Gastroesophageal sphincter (tissue), 4 donors: ENCODE results near the gene DCAF12. TPM values are rescaled to one million over a fixed set of nuclear protein-coding genes. Genes with fewer than 3 reads are reported as not detected.
A peak's percentile ranks its signal among the peaks of the same experiment; 100 is the strongest.

Source experiments
- ATAC-seq: fragments of 150-250 bp; one replicate; pipeline ENCODE4 v1.9.1; 2016; ENCODE audit warnings: mild to moderate bottlenecking, moderate library complexity
- H3K27ac ChIP-seq, 4 donors: fragments of 200-600 bp; sonication (generic) in 3 of 4; 1 replicate in 3 of 4; 2 replicates in 1 of 4; pipeline ENCODE4 v1.5.1; 2016 to 2019
- H3K27me3 ChIP-seq: fragments of 200-600 bp; sonication (generic); one replicate; pipeline ENCODE4 v1.5.1; 2019
- H3K36me3 ChIP-seq, 2 donors: fragments of 200-600 bp; sonication (generic); one replicate each; pipeline ENCODE4 v1.5.1; 2019; ENCODE audit warnings: control low read depth in 1 of 2
- H3K4me1 ChIP-seq, 3 donors: fragments of 200-600 bp; sonication (generic); 1 replicate in 2 of 3; 2 replicates in 1 of 3; pipeline ENCODE4 v1.5.1; 2016 to 2019; ENCODE audit warnings: control low read depth in 2 of 3
- H3K4me3 ChIP-seq, 2 donors: fragments of 200-600 bp; sonication (generic); one replicate each; pipeline ENCODE4 v1.5.1; 2019; ENCODE audit warnings: mild to moderate bottlenecking in 1 of 2, moderate library complexity in 1 of 2
- H3K9me3 ChIP-seq, 3 donors: fragments of 200-600 bp; sonication (generic); one replicate each; pipeline ENCODE4 v1.5.1; 2017 to 2019; ENCODE audit warnings: control low read depth in 2 of 3
- EP300 ChIP-seq: sonication (generic); formaldehyde crosslinking; IDR thresholded peaks from one replicate; pipeline ENCODE4 v1.6.1; 2017; ENCODE audit warnings: antibody characterized with exemption, mild to moderate bottlenecking
- POLR2A ChIP-seq, 2 donors: fragments of 450-650 bp; IDR thresholded peaks; one replicate each; pipeline ENCODE4 v1.6.1; 2017; ENCODE audit warnings: antibody characterized with exemption in 2 of 2, mild to moderate bottlenecking in 2 of 2, moderate library complexity in 1 of 2
- POLR2AphosphoS5 ChIP-seq: sonication (generic); formaldehyde crosslinking; IDR thresholded peaks from one replicate; pipeline ENCODE4 v1.6.1; 2017; ENCODE audit warnings: antibody characterized with exemption
- WGBS, 2 donors: methylation state at CpG; one replicate each; pipeline ENCODE4 v1.1.5; 2018; ENCODE audit warnings: low coverage in 1 of 2; 5-methylcytosine and 5-hydroxymethylcytosine counted together
- total RNA-seq, 4 donors: library from RNA; depleted of rRNA; stranded (reverse); fragments of >200 nt; gene quantifications; one replicate each; pipeline ENCODE4 v1.1.0, GENCODE V29; 2016
- TF ChIP-seq, protein P1 (sequence below), 4 experiments: fragments of 200-600 bp in 2 of 4; fragments of 450-650 bp in 2 of 4; sonication (generic) in 1 of 4; IDR thresholded peaks; one replicate each; pipeline ENCODE4 v1.5.1; 2017 to 2019; ENCODE audit warnings: antibody characterized with exemption in 4 of 4, mild to moderate bottlenecking in 2 of 4, moderate library complexity in 2 of 4

Gene DCAF12
- total RNA-seq, 4 donors from 2014 or later = 17.0 to 27.5 (median 24.4) TPM

DNA sequence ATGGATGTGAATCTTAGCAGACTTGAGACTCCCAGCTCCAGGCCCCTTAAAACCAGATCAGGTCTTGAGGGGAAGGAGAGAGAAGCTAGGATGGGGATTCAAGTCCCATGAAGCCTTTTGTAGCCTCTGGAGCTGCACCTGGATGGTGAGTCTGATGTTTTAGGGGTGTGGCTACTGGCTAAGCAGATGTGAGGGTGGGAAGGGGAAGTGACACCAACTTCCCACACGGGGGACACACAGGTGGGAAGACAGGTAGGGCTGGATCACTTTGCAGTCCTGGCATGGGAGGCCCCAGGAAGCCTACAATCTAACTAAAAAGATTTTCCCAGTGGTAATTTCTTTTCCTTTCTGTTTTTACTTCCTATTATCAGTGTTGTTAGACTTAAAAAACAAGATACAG is 39.1 kb downstream of the DCAF12 start:
- peaks cover 5 to 38% (median 18%) of the 10 kb centered on the region in 3 donors for H3K4me1 ChIP-seq
- peaks cover 4 to 67% of the 10 kb centered on the region in 2 donors for H3K36me3 ChIP-seq
- peak overlapping the region in 3 of 4 donors; percentile 56 to 81 (median 79) for H3K27ac ChIP-seq
- no peaks in the 10 kb centered on the region for H3K27me3 ChIP-seq
- TF ChIP-seq, protein P1, sequence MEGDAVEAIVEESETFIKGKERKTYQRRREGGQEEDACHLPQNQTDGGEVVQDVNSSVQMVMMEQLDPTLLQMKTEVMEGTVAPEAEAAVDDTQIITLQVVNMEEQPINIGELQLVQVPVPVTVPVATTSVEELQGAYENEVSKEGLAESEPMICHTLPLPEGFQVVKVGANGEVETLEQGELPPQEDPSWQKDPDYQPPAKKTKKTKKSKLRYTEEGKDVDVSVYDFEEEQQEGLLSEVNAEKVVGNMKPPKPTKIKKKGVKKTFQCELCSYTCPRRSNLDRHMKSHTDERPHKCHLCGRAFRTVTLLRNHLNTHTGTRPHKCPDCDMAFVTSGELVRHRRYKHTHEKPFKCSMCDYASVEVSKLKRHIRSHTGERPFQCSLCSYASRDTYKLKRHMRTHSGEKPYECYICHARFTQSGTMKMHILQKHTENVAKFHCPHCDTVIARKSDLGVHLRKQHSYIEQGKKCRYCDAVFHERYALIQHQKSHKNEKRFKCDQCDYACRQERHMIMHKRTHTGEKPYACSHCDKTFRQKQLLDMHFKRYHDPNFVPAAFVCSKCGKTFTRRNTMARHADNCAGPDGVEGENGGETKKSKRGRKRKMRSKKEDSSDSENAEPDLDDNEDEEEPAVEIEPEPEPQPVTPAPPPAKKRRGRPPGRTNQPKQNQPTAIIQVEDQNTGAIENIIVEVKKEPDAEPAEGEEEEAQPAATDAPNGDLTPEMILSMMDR (IDR thresholded peaks at IDR 0.05) = no peak
- 29 to 67% methylated on average over 1 of the region's 1 CpG for WGBS, 2 donors
- H3K4me3 ChIP-seq = no peak overlapping the region
- no peak for ATAC-seq
- H3K9me3 ChIP-seq = no peaks in the 10 kb centered on the region

DNA sequence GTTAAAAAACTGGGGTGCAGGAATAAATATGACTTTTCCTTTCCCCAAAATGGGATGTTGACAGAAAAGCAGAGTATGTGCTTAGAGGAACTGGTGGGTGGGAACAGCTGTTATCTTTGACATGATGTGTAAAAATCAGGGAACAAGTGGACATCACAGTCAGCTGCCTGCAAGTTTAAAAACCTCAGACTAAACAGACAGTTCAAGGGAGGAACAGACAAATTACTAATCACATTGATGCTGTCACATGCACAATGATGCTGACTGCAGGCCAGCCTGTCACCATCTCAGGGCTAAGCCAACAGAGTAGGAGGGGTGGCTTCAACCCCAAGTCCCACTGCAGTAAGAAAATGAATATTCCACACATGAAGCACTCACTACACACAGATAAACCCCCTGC is 39.6 kb downstream of the DCAF12 start:
- Histone ChIP-seq H3K4me3 (no peak overlapping the region), H3K4me1 (peaks cover 5 to 38% (median 18%) of the 10 kb centered on the region in 3 donors), H3K36me3 (peaks cover 4 to 62% of the 10 kb centered on the region in 2 donors), H3K9me3 (no peaks in the 10 kb centered on the region), H3K27me3 (no peaks in the 10 kb centered on the region), H3K27ac (peak overlapping the region in 3 of 4 donors; percentile 56 to 81 (median 79))
- TF ChIP-seq, protein P1 (IDR thresholded peaks at IDR 0.05) = no peak
- no peak for TF ChIP-seq EP300
- TF ChIP-seq POLR2AphosphoS5 = no peak
- no peak for ATAC-seq

DNA sequence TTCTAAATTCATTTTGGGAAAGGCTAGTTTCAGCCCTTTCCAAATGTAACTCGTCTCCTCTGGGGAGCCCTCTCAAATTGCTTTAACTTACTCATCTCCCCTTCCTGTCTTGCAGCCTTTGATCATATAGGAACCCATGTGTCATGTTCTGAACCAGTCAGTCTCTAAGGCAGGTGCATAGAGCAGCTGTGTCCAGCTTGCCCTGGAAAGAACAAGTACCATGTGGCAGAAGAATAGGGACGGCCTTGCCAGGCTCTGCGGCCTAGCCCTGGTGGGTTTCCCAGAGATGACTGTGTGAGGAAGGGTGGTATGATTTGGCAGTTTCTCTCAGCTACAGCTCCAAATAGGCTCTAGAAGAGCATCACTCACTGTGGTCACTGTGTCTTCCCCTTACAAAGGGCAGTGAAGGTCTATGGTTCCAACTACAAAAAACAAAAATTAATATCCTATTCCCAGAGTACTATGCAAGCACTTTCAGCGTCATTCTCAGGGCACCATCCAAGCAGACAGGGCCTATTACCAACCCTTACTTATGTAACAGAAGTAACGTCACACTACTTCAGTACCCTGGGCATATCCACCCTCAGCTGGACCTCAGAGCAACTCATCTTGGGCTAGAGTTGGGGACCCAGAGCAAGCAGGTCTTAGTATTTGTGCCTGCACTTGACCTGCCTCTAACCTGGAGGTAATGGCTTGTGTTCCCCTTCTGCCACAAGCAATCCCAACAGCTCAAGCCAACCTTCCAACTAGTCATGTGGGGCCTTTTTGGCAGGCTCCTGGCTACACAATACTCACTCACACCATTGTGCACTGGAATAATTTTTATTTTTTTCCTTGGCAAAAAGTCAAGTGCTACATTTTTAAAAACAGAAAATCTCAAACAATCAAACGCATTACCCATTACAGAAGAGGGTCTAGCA is 40.7 kb downstream of the DCAF12 start:
- ATAC-seq = no peak
- TF ChIP-seq POLR2AphosphoS5 (no peak), EP300 (no peak), POLR2A (IDR thresholded peaks at IDR 0.05) (no peak)
- TF ChIP-seq, protein P1 (IDR thresholded peaks at IDR 0.05) = no peak
- WGBS, 2 donors = 63 to 80% methylated on average over 1 to 5 of the region's 6 CpGs
- peaks cover 4 to 52% of the 10 kb centered on the region in 2 donors for H3K36me3 ChIP-seq
- no peaks in the 10 kb centered on the region for H3K27me3 ChIP-seq
- H3K4me3 ChIP-seq = no peak overlapping the region
- H3K27ac ChIP-seq = peak overlapping the region; percentile 55 to 87 (median 80)
- H3K4me1 ChIP-seq = peaks cover 5 to 38% (median 18%) of the 10 kb centered on the region in 3 donors
- H3K9me3 ChIP-seq = no peaks in the 10 kb centered on the region

DNA sequence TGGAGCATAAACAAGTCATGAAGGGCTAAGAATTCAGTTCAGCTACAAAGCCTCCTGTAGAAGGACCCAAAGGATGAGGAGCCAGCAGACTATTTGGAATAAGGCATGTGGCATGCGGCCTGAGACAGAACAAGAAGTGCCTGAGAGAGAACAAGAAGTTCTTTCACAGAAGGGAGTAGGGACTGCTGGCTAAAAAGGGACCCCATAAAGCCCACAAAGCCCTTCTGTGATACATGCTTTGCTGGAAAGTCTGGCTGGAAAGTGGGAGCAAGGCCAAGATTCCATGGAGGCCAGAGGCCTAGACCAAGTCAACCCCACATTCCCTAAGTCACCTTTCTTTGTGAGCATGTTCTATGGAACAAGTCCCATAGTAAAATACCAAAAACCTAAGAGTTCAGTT is 41.9 kb downstream of the DCAF12 start:
- Histone ChIP-seq H3K4me3 (no peak overlapping the region), H3K4me1 (peaks cover 5 to 38% (median 18%) of the 10 kb centered on the region in 3 donors), H3K27ac (peak overlapping the region; percentile 55 to 87 (median 80)), H3K36me3 (peaks cover 4 to 39% of the 10 kb centered on the region in 2 donors), H3K9me3 (no peaks in the 10 kb centered on the region), H3K27me3 (no peaks in the 10 kb centered on the region)
- TF ChIP-seq POLR2AphosphoS5 = peak; percentile 88
- TF ChIP-seq, protein P1 (IDR thresholded peaks at IDR 0.05) = no peak
- TF ChIP-seq POLR2A (IDR thresholded peaks at IDR 0.05) = no peak
- ATAC-seq = peak; percentile 89
- 13 to 31% methylated on average over 1 of the region's 1 CpG for WGBS, 2 donors

DNA sequence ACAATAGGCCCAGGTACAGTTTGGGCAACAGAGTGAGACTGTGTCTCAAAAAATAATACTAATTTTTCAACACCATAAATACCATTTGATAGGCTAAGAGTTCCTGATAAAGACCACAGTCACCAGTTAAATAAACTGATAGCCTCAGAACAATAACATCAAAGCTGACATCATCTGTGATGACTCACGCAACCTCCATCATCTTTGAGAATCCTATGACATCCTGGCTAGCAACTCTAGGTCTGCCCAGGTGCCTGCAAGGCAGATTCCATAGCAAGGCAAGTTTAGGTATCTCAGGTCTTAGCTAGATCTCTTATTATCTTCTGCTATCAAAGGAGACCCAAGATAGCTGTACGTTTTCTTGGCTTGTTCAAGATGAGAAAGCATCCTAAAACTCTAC is 47.3 kb downstream of the DCAF12 start:
- Histone ChIP-seq H3K27me3 (no peaks in the 10 kb centered on the region), H3K36me3 (no peaks in the 10 kb centered on the region), H3K9me3 (no peaks in the 10 kb centered on the region), H3K4me3 (no peak overlapping the region), H3K4me1 (peaks cover 0 to 7% (median 5%) of the 10 kb centered on the region in 3 donors), H3K27ac (no peak overlapping the region)
- 85 to 100% methylated on average over 2 of the region's 2 CpGs for WGBS, 2 donors
- no peak for TF ChIP-seq EP300
- TF ChIP-seq POLR2A (IDR thresholded peaks at IDR 0.05) = no peak
- no peak for TF ChIP-seq POLR2AphosphoS5
- TF ChIP-seq, protein P1 (IDR thresholded peaks at IDR 0.05) = no peak
- ATAC-seq = no peak
